Astrocyte (in vitro differentiated cells and primary cell): ENCODE measurements around the gene CGB1.

Experiments
- CTCF ChIP-seq: IDR thresholded peaks from 2 replicates; pipeline ENCODE4 v1.5.1; 2011; ENCODE audit warnings: low read depth, mild to moderate bottlenecking, inconsistent platforms, low read length, moderate library complexity; ENCODE audit not compliant: insufficient read depth
- EZH2 ChIP-seq: IDR thresholded peaks from 2 replicates; pipeline ENCODE4 v1.6.1; 2012; ENCODE audit warnings: mild to moderate bottlenecking, low read length, inconsistent platforms; ENCODE audit not compliant: insufficient read depth

GRCh38 chr19:49056101-49056901 lies 19.6 kb upstream of the CGB1 start:
- no peak for TF ChIP-seq CTCF
- no peak for TF ChIP-seq EZH2
